IMR-90 (cell line): ENCODE measurements around the gene CNGA1.
"Not testable (repeated sequence)": the region's sequence is repeated elsewhere in the genome, so short reads cannot be mapped to it uniquely, and the experiment has no call there.

Experiments used
- BHLHE40 ChIP-seq: fragments of 150-350 bp; IDR thresholded peaks from 2 replicates; pipeline ENCODE4 v1.6.1; 2016; ENCODE audit warnings: mild to moderate bottlenecking, low read depth, low read length
- CEBPB ChIP-seq: IDR thresholded peaks from 2 replicates; pipeline ENCODE4 v1.6.1; 2012; ENCODE audit warnings: low read depth, low read length, improper control_type of control experiment
- FOS ChIP-seq: fragments of 150-350 bp; IDR thresholded peaks from 2 replicates; pipeline ENCODE4 v1.6.1; 2016; ENCODE audit warnings: low read depth, low read length
- MAZ ChIP-seq: IDR thresholded peaks from 2 replicates; pipeline ENCODE4 v1.6.1; 2012; ENCODE audit warnings: low read depth, mild to moderate bottlenecking, low read length, improper control_type of control experiment, moderate library complexity, borderline replicate concordance
- MXI1 ChIP-seq: IDR thresholded peaks from 2 replicates; pipeline ENCODE4 v1.6.1; 2012; ENCODE audit warnings: low read depth, mild to moderate bottlenecking, low read length, moderate library complexity, borderline replicate concordance
- NFE2L2 ChIP-seq: fragments of 150-350 bp; IDR thresholded peaks from 2 replicates; pipeline ENCODE4 v1.6.1; 2016; ENCODE audit warnings: low read depth, mild to moderate bottlenecking, low read length
- POLR2A ChIP-seq: IDR thresholded peaks from 2 replicates; pipeline ENCODE4 v1.6.1; 2012; ENCODE audit warnings: mild to moderate bottlenecking, low read depth, low read length
- RAD21 ChIP-seq: IDR thresholded peaks from 2 replicates; pipeline ENCODE4 v1.6.1; 2012; ENCODE audit warnings: low read length, improper control_type of control experiment
- RFX5 ChIP-seq: IDR thresholded peaks from 2 replicates; pipeline ENCODE4 v1.8.0; 2012; ENCODE audit warnings: low read depth, mild to moderate bottlenecking, low read length, moderate library complexity
- SMC3 ChIP-seq: fragments of 150-350 bp; IDR thresholded peaks from 2 replicates; pipeline ENCODE4 v1.6.1; 2016; ENCODE audit warnings: low read depth, mild to moderate bottlenecking, antibody characterized with exemption, low read length, moderate library complexity
- USF2 ChIP-seq: fragments of 150-350 bp; IDR thresholded peaks from 2 replicates; pipeline ENCODE4 v1.6.1; 2017; ENCODE audit warnings: mild to moderate bottlenecking, antibody characterized with exemption, low read length, low read depth
- TF ChIP-seq, protein P1 (sequence below): conservative IDR thresholded peaks from 2 replicates; pipeline ENCODE4 v1.5.1; 2012; ENCODE audit warnings: mild to moderate bottlenecking, low read depth, low read length, improper control_type of control experiment
- TF ChIP-seq, protein P2 (sequence below): fragments of 150-350 bp; IDR thresholded peaks from 2 replicates; pipeline ENCODE4 v1.6.1; 2016; ENCODE audit warnings: low read depth, mild to moderate bottlenecking, low read length, moderate library complexity, borderline replicate concordance

- TF ChIP-seq, protein P1, sequence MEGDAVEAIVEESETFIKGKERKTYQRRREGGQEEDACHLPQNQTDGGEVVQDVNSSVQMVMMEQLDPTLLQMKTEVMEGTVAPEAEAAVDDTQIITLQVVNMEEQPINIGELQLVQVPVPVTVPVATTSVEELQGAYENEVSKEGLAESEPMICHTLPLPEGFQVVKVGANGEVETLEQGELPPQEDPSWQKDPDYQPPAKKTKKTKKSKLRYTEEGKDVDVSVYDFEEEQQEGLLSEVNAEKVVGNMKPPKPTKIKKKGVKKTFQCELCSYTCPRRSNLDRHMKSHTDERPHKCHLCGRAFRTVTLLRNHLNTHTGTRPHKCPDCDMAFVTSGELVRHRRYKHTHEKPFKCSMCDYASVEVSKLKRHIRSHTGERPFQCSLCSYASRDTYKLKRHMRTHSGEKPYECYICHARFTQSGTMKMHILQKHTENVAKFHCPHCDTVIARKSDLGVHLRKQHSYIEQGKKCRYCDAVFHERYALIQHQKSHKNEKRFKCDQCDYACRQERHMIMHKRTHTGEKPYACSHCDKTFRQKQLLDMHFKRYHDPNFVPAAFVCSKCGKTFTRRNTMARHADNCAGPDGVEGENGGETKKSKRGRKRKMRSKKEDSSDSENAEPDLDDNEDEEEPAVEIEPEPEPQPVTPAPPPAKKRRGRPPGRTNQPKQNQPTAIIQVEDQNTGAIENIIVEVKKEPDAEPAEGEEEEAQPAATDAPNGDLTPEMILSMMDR, result not testable (repeated sequence)
- TF ChIP-seq CEBPB, RFX5, POLR2A, RAD21, BHLHE40, NFE2L2, MAZ, MXI1, USF2, FOS, SMC3: not testable (repeated sequence)
- TF ChIP-seq, protein P2, sequence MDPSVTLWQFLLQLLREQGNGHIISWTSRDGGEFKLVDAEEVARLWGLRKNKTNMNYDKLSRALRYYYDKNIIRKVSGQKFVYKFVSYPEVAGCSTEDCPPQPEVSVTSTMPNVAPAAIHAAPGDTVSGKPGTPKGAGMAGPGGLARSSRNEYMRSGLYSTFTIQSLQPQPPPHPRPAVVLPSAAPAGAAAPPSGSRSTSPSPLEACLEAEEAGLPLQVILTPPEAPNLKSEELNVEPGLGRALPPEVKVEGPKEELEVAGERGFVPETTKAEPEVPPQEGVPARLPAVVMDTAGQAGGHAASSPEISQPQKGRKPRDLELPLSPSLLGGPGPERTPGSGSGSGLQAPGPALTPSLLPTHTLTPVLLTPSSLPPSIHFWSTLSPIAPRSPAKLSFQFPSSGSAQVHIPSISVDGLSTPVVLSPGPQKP, result not testable (repeated sequence)
Measured at GRCh38 chr4:48010906-48011305, 5.6 kb downstream of the CNGA1 start.
